Stimulated activated naive CD8-positive, alpha-beta T cell treated with anti-CD3 and anti-CD28 coated beads, Interleukin-15, amount 100 ng/mL, for 72 hours (primary cell): ENCODE measurements around the gene MYO5B.
"Not testable (repeated sequence)": the region's sequence is repeated elsewhere in the genome, so short reads cannot be mapped to it uniquely, and the experiment has no call there.

ENCODE experiments used
- ATAC-seq: fragments of 150-1000 bp; cut with Tn5 transposase; 2 replicates; pipeline ENCODE4 v1.10.0; 2021; ENCODE audit warnings: mild to moderate bottlenecking, moderate library complexity
- DNase-seq, 2 donors: peaks; one replicate each; pipeline ENCODE4 v3.0.0; 2021 to 2022
- H3K27ac Mint-ChIP-seq, 2 donors: one replicate each; pipeline ENCODE4 v1.8.0; 2022; ENCODE audit warnings: mild to moderate bottlenecking in 2 of 2, mixed read lengths in 2 of 2, moderate library complexity in 2 of 2
- H3K27me3 Mint-ChIP-seq: one replicate; pipeline ENCODE4 v1.8.0; 2022; ENCODE audit warnings: mixed read lengths
- H3K4me1 Mint-ChIP-seq: one replicate; pipeline ENCODE4 v1.8.0; 2022; ENCODE audit warnings: mild to moderate bottlenecking, mixed read lengths
- H3K4me3 Mint-ChIP-seq, 2 donors: one replicate each; pipeline ENCODE4 v1.8.0; 2022; ENCODE audit warnings: mild to moderate bottlenecking in 2 of 2, mixed read lengths in 2 of 2, moderate library complexity in 1 of 2
- H3K9me3 Mint-ChIP-seq, 2 donors: one replicate each; pipeline ENCODE4 v1.8.0; 2022; ENCODE audit warnings: mixed read lengths in 2 of 2

The MYO5B gene

DNA sequence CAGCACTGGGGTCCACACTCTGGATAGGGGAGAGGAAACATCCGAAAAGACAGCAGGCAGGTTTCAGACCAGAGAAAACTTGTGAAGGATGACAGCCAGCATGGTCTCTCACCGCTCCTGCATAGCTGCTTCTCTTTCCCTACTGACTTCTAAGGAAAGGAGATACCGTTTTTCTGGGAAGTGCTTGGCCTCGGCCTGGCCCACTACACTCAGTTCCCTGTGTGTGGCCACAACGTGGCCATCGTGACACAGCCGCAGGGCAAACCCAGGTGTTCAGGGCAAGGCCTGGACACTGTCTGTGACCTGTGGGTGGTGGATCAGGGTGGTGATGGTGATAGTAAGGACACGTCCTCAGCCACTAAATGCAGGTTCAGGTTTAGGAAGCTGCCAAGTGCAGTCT is 347.4 kb downstream of the MYO5B start:
- no peak overlapping the region for H3K4me3 Mint-ChIP-seq
- no peak overlapping the region for H3K27ac Mint-ChIP-seq
- H3K9me3 Mint-ChIP-seq = no peaks in the 10 kb centered on the region
- H3K27me3 Mint-ChIP-seq = peaks cover 25% of the 10 kb centered on the region
- no peaks in the 10 kb centered on the region for H3K4me1 Mint-ChIP-seq
- ATAC-seq (no peak), DNase-seq (no peak)

DNA sequence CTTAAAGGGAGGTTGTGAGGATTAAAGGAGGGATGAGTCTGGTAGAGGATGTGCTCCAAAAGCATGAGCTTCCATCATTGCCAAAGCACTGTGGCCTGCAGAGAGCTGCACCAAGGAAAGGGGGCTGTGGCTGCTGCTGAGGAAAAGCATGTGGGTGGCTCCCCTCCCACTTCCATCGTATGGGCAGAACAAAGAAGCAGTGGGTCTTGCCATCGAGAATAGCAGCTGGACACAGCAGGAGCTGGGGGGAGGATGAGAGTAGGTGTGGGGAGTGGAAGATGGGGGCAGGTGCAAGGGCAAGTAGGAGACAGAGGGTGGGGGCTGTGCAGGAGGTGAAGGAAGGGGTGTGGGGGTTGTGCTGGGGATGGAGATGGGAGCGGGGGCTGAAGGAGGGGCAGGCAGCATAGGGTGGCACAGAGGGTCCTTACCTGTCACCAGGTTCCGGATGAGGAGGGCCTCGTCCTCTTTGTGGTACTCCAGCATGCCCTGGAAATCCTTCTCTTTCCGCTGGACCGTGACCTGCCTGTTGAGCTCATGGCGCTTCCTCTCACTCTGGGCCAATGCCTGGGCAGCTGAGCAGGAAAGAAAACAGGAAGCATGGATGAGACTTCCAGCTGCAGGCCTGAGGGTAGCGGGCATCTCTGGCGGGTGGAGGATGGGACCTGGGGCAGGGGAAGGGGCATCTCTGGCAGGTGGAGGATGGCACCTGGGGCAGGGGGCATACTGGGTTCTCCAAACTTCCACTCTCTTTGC is 348.1 kb downstream of the MYO5B start:
- H3K27me3 Mint-ChIP-seq = peaks cover 25% of the 10 kb centered on the region
- H3K27ac Mint-ChIP-seq = peak overlapping the region; percentile 13 to 72
- H3K4me3 Mint-ChIP-seq = no peak overlapping the region
- no peaks in the 10 kb centered on the region for H3K9me3 Mint-ChIP-seq
- ATAC-seq (no peak), DNase-seq (no peak)
- H3K4me1 Mint-ChIP-seq = no peaks in the 10 kb centered on the region

GRCh38 chr18:49846361-49846662 is 348.6 kb downstream of the MYO5B start:
- Mint-ChIP-seq H3K4me1 (peaks cover 4% of the 10 kb centered on the region), H3K27me3 (peaks cover 25% of the 10 kb centered on the region), H3K27ac (peak overlapping the region; percentile 13 to 72), H3K9me3 (no peaks in the 10 kb centered on the region), H3K4me3 (no peak overlapping the region)
- DNase-seq (no peak), ATAC-seq (no peak)

GRCh38 chr18:49845629-49846360 is 349.2 kb downstream of the MYO5B start:
- ATAC-seq (no peak), DNase-seq (no peak)
- Mint-ChIP-seq H3K27me3 (peaks cover 22% of the 10 kb centered on the region), H3K27ac (peak overlapping the region in 1 of 2 donors; percentile 74), H3K9me3 (no peaks in the 10 kb centered on the region), H3K4me3 (no peak overlapping the region), H3K4me1 (peaks cover 4% of the 10 kb centered on the region)

- Mint-ChIP-seq H3K27ac (no peak overlapping the region), H3K9me3 (no peaks in the 10 kb centered on the region)
- no peak for ATAC-seq
Observed at GRCh38 chr18:49844903-49845302, 350.0 kb downstream of the MYO5B start.

GRCh38 chr18:49843778-49844625 is 350.9 kb downstream of the MYO5B start:
- DNase-seq = no peak
- no peaks in the 10 kb centered on the region for H3K9me3 Mint-ChIP-seq
- no peak overlapping the region for H3K4me3 Mint-ChIP-seq
- peaks cover 15% of the 10 kb centered on the region for H3K27me3 Mint-ChIP-seq
- H3K27ac Mint-ChIP-seq = peak overlapping the region in 1 of 2 donors; percentile 86
- ATAC-seq = peak; percentile 48
- H3K4me1 Mint-ChIP-seq = peaks cover 4% of the 10 kb centered on the region

More at GRCh38 chr18:49844903-49845302, 350.0 kb downstream of the MYO5B start:
- Mint-ChIP-seq H3K4me3 (no peak overlapping the region), H3K27me3 (peaks cover 16% of the 10 kb centered on the region), H3K4me1 (peaks cover 4% of the 10 kb centered on the region)
- no peak for DNase-seq

GRCh38 chr18:49843131-49843530 is 351.8 kb downstream of the MYO5B start:
- H3K4me3 Mint-ChIP-seq = no peak overlapping the region
- H3K27me3 Mint-ChIP-seq = peaks cover 7% of the 10 kb centered on the region
- H3K4me1 Mint-ChIP-seq = peaks cover 4% of the 10 kb centered on the region
- ATAC-seq = no peak
- H3K27ac Mint-ChIP-seq = no peak overlapping the region
- H3K9me3 Mint-ChIP-seq = no peaks in the 10 kb centered on the region
- no peak for DNase-seq

- Mint-ChIP-seq H3K9me3 (no peaks in the 10 kb centered on the region), H3K4me1 (peaks cover 4% of the 10 kb centered on the region), H3K27me3 (peaks cover 2% of the 10 kb centered on the region), H3K27ac (no peak overlapping the region), H3K4me3 (no peak overlapping the region)
- no peak for ATAC-seq
- DNase-seq = no peak
Observed at GRCh38 chr18:49842656-49843055, 352.3 kb downstream of the MYO5B start.

DNA sequence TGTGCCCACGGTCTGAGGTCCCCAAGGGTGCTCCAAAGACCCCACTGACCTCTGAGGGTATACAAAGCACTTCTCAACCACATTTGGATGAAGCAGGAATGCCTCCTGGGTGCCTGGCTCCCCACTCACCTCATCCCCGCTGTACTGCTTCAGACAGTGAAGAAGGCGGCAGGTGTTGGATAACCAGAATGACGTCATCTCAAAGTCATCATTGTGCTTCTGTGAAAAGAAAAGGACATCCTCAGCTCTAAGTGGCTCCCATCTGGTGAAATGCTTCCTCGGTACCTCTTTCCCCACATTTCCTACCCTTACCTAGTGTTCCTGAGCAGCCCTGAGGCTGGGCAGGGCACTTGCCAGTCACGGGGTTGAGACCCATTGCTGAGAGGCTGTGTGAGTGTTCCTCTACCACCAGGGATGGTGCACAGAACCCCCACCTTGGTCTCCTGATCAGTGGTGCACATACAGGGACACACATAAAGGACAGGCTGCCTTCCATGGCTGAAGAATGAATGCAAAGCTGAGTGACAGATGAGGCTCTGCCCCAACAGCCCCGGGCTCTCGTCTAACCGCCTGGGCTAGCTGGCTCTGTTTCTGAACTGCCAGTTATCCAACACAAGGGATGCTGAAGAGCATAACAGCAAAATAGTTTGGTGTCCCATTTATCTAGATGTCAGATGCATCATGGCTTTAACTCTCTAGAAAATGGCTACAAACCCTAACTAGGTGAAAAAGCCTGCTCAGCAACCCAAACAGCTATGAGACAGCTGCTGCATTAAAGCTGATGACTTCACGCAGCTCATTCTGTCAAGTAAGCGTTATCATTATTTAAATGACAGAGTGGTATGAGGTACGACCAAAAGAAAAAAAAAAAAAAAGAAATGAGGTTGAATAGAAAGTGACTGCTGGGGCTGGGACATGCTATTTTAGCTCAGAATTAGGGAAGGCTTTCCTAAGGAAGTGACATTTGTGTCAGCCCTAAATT is 353.4 kb downstream of the MYO5B start:
- DNase-seq (no peak), ATAC-seq (no peak)
- H3K4me3 Mint-ChIP-seq = no peak overlapping the region
- H3K27ac Mint-ChIP-seq = no peak overlapping the region
- peaks cover 4% of the 10 kb centered on the region for H3K4me1 Mint-ChIP-seq
- H3K27me3 Mint-ChIP-seq = no peaks in the 10 kb centered on the region
- no peaks in the 10 kb centered on the region for H3K9me3 Mint-ChIP-seq

DNA sequence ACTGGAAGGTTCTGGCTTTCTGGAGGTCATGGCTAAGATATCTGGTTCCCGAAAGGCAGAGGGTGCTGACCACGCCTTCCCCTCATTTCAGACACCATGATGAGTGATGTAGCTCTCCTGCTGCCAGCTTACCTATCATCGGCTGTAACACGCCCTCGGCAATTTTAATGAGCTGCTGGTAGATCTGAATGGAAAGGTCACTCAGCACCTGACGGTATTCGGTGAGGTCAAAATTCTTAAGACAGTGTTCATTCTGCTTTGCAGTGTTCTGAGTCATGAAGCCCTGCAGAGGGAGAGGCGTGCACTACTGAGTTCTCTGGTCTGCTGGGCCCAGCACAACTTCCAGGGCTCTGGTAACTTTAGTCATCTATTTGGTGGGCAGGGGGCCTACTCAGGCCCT is 355.9 kb downstream of the MYO5B start:
- no peak for ATAC-seq
- peaks cover 4% of the 10 kb centered on the region for H3K4me1 Mint-ChIP-seq
- no peak for DNase-seq
- no peaks in the 10 kb centered on the region for H3K9me3 Mint-ChIP-seq
- no peak overlapping the region for H3K27ac Mint-ChIP-seq
- H3K27me3 Mint-ChIP-seq = no peaks in the 10 kb centered on the region
- no peak overlapping the region for H3K4me3 Mint-ChIP-seq

- no peaks in the 10 kb centered on the region for H3K27me3 Mint-ChIP-seq
- H3K4me3 Mint-ChIP-seq = no peak overlapping the region
- H3K4me1 Mint-ChIP-seq = peaks cover 4% of the 10 kb centered on the region
- DNase-seq (no peak), ATAC-seq (no peak)
- no peaks in the 10 kb centered on the region for H3K9me3 Mint-ChIP-seq
- no peak overlapping the region for H3K27ac Mint-ChIP-seq
Observed at GRCh38 chr18:49838381-49838780, 356.6 kb downstream of the MYO5B start.

DNA sequence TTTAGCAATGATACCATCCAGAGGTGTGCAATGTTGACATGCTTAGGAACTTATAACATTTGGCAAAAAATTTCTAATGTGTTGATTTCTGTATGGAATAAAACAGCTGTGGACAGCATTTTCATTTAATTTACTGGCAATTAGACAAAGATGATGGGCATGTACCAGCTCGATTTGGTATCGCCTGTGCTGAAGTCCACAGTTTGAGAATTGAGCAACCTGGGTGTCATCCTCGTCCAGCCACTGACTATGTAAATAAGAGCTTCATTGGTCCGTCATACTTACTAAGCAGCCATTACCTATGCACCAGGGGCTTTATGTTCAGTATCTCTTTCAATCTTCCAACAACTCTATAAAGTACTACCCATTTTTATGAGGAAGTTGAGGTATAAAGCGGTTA is 357.1 kb downstream of the MYO5B start:
- Mint-ChIP-seq H3K4me3 (no peak overlapping the region), H3K27ac (no peak overlapping the region)

GRCh38 chr18:49837316-49837835 is 357.6 kb downstream of the MYO5B start:
- not testable (repeated sequence) for H3K27me3 Mint-ChIP-seq, DNase-seq, H3K4me3 Mint-ChIP-seq, H3K9me3 Mint-ChIP-seq, ATAC-seq, H3K27ac Mint-ChIP-seq, H3K4me1 Mint-ChIP-seq

More for the DNA sequence above, 357.1 kb downstream of the MYO5B start:
- no peak for ATAC-seq
- H3K9me3 Mint-ChIP-seq = no peaks in the 10 kb centered on the region
- DNase-seq = no peak
- H3K4me1 Mint-ChIP-seq = peaks cover 4% of the 10 kb centered on the region
- no peaks in the 10 kb centered on the region for H3K27me3 Mint-ChIP-seq

- H3K27ac Mint-ChIP-seq = no peak overlapping the region
- H3K9me3 Mint-ChIP-seq = peaks cover 0 to 9% of the 10 kb centered on the region in 2 donors
- DNase-seq = no peak
- H3K4me1 Mint-ChIP-seq = no peaks in the 10 kb centered on the region
- no peak overlapping the region for H3K4me3 Mint-ChIP-seq
- H3K27me3 Mint-ChIP-seq = no peaks in the 10 kb centered on the region
- ATAC-seq = no peak
Observed at GRCh38 chr18:49835405-49835804, 359.5 kb downstream of the MYO5B start.

GRCh38 chr18:49834258-49834657 is 360.7 kb downstream of the MYO5B start:
- no peak overlapping the region for H3K4me3 Mint-ChIP-seq
- no peaks in the 10 kb centered on the region for H3K27me3 Mint-ChIP-seq
- DNase-seq = no peak
- no peak for ATAC-seq
- H3K4me1 Mint-ChIP-seq = no peaks in the 10 kb centered on the region
- H3K9me3 Mint-ChIP-seq = peaks cover 3 to 9% of the 10 kb centered on the region in 2 donors
- H3K27ac Mint-ChIP-seq = no peak overlapping the region
